Left lobe of liver (tissue), 2 donors: ENCODE results near the gene ADCY7. TPM values are rescaled to one million over a fixed set of nuclear protein-coding genes. Genes with fewer than 3 reads are reported as not detected.
A peak's percentile ranks its signal among the peaks of the same experiment; 100 is the strongest.
"Not testable (repeated sequence)": the region's sequence is repeated elsewhere in the genome, so short reads cannot be mapped to it uniquely, and the experiment has no call there.

Experiments used
- ATAC-seq: fragments of 200-7000 bp; cut with Tn5 transposase; one replicate; pipeline ENCODE4 v1.9.1; 2020; ENCODE audit warnings: mild to moderate bottlenecking, moderate library complexity
- DNase-seq: peaks from one replicate; pipeline ENCODE4 v3.0.0-alpha.2; 2020; ENCODE audit warnings: low spot score
- total RNA-seq: library from RNA; stranded (reverse); gene quantifications from one replicate; pipeline ENCODE4 v1.2.1, GENCODE V29; 2021
- donor health status: DM: no; HTN: no; CAD: no; lungs with moderate emphysema.
- donor health status: DM: no; HTN: yes; CAD: no.

ADCY7 gene
- total RNA-seq = 4.9 TPM

DNA sequence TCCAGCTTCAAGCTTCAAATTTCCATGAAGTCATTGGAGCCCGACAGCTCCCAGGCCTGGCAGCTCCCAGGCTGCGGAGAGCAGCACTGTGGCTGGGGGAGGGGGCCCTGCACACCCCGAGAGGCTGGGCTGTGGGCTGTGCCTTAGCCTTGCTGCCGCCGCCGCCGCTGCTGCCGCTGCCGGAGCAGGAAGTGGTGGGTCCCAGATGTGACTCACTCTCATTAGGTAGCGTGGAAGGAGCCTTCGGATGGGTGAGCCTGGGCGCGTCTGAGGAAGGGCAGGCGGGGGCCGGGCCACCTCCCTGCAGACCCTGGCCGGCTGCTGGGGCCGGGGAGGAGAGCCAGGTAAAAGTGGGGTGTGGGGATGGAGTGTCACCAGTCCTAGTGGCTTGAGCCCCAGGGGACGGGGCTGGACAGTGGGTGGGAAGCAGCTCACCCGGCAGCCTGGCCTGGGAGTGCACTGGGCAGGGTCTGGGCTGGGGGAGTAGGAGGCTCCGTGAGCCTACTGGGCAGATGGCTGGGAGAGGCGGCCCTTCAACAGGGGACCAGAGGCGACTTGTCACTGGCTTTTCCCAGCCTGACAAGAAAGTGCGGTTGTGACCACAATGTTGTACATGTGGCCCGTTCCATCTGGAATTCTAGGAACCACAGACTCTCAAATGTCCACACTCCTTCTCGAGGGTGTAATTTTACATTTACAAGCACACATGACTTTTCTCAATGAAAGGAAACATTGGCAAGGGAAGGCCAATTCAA lies at the start of gene ADCY7:
ADCY7 (plus strand) TSS at position 215 of the 755 bp plus-strand sequence. CDS start 21,629 bp downstream, outside the sequence.
- ATAC-seq (peak; percentile 21), DNase-seq (peak; percentile 47)

DNA sequence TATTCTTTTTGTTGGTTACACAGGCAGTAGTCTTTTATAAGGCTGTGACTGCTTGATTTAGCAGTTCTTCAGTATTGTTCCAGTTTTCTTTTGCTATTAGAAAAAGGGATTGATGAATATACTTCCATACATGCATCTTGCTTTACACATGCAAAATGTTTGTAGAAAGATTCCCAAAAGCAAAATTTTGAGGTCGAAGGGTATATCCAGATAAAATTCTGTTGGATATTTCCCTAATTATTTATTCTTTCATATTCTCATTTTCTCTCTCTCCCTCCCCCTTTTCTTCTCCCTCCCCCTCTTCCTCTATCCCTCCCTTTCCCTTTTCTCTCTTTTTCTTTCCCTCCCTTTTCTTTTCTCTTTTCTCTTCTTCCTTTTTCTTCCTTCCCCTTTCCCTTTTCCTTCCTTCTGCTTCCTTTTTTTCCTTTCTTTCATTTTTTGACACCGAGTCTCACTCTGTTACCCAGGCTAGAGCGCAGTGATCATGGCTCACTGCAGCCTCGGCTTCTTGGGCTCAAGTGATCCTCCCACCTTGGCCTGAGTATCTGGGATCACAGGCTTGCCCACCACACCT lies 46.9 kb upstream of the ADCY7 start:
- no peak for DNase-seq

DNA sequence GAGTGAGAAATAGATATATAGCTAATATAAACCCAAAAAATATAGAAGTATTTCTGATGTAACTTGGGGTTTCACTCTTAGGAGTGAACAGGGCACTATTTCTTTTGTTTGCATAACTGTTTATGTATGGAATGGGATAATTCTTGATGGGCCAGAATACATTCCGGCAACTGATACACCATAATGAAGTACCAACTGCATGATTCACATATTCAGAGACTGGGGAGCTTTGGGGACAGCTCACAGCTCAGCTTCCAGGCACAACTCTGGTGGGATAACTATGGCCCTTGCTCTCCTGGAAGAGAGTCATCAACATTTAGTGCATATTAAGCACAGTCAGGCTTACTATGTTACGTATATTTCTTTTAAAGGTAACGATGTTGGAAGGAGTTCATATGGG lies 42.1 kb upstream of the ADCY7 start:
- ATAC-seq (no peak), DNase-seq (no peak)

More for the DNA sequence above, 46.9 kb upstream of the ADCY7 start:
- no peak for ATAC-seq

DNA sequence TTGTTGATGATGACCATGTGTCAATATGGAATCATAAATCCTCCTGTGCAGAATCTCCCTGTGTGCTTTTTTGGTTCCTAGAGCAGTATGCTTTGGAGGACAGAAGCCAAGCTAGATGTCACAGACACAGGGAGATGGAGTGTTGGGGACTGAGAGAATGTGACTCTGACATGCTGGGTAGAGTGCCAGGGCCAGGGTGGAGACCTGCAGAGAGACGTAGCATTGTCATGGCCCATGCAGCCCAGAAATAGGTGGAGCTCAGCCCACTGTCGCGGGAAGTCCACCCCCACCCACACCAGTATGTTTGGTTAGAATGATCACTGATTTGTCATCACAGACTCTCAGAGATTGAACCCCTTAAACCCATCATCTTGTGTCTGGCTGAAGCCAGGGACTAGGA lies 39.2 kb upstream of the ADCY7 start:
- DNase-seq (no peak), ATAC-seq (no peak)

DNA sequence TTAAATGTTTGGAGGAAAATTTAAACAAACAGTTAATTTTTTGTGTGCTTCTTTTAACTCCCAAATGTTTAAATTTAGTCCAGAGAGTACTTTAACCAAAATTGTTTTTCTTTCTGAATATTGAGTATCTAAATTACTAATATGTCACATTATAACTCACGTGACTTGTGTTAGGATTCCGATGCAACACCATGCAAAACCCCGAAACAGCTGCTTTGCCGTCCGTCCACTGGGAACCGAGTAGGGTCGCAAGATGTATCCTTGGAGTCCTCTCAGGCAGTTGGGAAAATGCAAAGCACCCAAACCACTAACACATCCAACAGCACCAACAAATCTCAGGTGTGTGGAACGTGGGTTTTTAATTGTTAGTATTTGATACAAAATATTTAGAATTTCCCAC lies 38.7 kb upstream of the ADCY7 start:
- DNase-seq (no peak), ATAC-seq (no peak)

DNA sequence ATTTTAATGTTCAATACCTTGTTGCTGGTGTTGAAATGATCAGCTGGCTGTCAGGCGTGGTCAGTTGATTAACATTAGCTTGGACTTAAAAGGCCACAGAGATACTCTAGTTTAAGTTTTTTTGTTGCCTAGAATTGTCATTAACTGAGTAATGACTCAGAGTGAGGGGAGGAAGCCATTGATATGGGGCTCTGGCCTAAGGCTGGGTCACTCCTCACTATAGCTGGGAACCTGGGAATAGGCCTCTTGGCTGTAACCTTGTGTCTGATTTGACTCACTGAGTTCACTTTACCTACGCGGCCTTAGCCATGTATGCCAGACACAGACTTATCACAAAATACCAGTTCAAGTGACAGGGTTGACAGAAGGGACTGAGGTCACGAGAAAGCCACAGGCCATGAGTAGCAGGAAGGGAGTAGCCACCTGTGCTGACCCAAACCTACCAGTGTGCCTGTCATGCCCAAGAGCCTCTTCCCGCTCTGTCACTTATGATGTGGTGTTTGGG lies 37.9 kb upstream of the ADCY7 start:
- ATAC-seq (no peak), DNase-seq (no peak)

DNA sequence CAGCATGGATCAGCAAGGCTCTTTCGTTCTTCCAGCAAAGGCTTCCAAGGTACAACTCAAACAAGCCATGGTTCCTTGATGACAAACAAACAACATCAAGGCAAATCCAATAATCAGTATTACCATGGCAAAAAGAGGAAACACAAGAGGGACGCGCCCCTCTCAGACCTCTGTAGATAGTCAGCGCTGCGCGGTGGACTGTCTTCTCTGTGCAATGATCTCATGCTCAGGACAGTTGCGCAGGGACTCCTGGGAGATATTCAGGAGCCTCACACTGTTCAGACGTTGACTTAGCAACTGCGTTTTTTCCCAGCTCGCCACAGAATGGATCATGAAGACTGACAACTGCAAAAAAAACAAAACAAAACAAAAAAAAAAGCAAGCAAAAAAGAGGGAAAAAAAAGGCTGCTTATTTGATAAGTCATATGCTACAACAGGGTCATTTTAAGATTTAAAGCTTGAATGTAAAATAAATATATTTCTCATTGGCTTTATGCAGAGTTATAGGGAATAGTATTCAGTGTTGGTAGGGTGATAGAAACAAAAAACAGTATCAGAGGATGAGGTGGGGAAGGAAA lies 37.1 kb upstream of the ADCY7 start:
- no peak for ATAC-seq
- no peak for DNase-seq

DNA sequence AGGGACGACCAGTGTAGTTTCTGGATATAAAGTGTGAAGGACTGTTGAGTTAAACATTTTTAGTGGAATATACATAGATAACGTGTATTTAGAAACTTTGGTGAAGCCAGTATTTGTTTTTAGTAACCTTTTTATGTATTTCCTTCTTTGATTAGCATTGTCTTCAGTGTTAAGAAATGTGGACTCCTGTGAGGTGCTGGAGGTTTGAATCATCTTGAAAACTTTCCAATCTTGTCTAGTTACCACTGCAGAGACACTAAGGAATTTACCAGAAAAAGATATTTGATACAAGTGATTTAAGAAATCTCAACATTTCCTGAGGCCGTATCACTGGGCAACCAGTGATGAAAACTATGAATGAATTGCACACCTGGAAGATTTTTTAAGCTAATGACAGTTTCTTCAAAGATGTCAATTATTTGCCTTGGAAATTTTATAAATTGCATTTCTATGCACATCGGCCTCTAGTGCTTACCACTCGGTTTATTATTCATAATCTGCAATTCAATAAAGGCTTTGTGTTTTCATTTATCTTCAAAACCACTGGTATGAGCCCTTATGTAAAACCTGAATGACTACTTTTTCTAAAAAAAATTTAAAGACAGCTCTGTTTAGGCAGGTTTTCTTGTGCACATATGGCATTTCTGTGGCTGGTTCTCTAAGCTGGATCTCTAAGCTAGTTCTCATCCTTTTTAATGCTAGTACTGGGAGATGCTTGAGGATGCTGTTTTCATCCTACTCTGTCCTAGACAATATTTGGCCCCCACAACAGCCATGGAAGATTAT lies 31.4 kb upstream of the ADCY7 start:
- no peak for ATAC-seq

DNA sequence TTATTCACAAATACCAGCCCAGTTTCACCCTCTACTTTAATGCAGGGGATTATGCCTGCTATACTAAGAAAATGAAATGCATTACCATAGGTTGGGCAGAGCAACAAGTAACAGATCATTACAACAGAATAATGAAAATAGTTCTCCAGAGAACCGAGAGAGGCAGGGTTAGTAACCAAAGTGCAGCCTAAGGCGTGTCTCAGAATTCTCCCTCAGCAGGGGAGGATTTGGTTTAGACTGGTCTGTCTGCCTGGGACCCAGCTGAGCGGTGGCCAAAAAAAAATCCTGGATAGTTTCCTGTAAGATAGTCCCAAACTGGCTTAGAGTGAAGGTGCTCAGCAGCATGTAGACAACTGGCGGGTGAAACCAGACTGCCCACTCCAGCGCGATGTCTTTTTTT lies 30.8 kb upstream of the ADCY7 start:
- peak; percentile 31 for ATAC-seq
- no peak for DNase-seq

More for the DNA sequence above, 31.4 kb upstream of the ADCY7 start:
- DNase-seq = no peak

DNA sequence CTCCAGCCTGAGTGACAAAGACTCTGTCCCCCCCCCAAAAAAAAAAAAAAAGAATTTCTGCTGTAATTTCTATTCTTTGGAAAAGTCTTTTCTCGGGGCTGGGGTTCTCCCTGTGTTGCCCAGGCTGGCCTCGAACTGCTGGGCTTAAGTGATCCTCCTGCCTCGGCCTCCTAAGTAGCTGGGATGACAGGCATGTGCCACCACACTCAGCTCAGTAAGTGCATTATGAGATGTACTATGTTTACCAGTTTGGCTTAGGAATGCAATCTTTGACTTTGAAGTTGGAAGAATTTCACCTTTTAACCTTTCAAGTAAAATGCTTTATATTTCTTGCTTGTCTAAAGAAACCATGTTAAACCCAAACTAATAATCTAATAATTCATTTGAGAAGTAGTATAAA lies 28.0 kb upstream of the ADCY7 start:
- DNase-seq (no peak), ATAC-seq (no peak)

DNA sequence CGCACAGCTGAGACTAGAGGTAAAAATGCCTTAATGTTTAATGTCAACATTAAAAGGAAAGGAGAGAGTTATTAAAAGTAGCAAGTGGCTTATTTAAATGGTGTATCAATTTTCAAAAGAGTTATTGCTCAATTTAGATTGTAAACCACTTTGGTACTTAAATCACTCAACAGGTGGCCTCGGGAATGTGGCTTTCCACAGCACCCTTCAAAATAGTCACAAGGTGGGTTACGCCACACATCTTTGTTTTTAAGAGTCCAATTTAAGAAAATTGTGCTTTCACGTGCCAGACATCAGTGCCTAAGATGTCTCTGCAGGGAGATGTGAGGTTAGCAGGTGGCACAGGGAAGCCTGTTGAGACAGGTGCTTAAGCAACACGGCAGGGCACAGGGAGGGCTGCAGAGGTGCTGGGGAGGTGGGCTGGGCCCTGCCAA lies 27.5 kb upstream of the ADCY7 start:
- ATAC-seq = no peak
- no peak for DNase-seq

DNA sequence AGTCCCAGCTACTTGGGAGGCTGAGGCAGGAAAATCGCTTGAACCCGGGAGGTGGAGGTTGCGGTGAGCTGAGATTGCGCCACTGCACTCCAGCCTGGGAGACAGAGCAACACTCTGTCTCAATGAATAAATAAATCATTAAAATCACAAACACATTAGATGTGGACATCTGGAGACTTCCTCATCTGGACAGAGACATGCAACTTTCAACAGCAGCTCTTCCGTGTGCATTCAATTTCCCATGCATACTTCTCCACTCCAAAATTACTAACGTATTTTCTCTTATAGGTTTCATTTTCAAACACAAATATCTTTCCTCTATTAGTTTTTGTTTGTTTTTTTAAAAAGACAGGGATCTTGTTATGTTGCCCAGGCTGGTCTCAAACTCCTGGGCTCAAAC lies 23.3 kb upstream of the ADCY7 start:
- ATAC-seq, DNase-seq: not testable (repeated sequence)

DNA sequence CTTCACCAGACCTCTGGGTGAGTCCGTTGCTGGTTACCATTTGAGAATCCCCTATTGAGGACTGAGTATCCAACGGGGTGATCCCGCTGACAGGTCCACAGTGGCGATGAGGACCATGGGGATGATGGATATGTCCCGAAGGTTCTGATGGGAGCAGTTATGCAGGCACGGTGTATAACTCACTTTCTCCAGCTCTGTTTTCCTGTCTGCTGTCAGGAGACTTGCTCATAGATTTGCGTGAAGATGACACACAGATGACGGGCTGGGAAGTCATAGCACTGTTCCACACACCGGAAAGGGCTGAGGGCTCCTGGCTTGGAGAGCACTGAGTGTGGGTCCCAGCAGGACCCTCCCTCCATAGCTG lies 22.2 kb upstream of the ADCY7 start:
- no peak for ATAC-seq
- DNase-seq = no peak

DNA sequence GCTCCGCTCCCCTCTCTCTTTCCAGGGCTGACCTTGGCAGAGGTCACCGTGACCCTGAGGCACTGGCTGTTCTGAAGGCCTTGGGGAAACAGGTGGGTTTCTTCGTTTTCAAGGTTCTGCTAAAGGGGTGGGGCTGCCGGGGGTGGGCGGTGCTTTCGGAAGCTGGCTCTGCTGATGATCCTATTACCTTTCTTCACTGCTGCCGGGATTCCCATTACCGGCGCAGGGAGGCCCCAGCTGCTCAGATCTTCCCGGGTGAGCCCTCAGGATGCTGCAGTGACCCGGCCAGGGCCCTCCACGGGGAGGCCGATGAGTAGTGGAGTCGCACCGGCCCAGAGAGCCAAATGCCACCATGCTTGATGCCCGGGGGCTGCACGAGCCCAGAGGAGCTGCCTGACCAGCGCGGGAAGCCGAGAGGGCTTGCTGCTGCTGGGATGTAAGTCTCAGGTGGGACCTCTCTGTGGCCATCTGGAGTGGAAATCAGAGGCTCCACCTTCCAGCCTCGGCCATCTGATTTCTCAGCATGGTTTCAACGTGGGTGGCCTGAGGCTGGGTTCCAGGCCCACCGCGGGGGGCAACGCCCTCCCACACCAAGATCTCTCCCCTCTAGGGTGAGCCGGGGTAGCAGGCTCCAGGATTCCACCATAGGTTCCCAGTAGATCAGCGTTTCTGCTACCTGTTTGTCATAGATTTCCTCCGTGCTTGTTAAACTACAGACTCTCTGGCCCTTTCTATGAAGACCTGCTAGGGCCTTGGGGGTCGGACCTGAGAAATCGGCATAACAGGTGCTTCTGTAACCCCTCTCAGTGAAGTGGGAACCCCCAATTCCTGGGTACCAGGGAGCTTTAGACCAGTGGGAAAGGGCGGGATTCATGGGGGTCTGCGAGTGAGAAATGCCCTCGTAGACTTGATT lies 21.6 kb upstream of the ADCY7 start:
- DNase-seq = no peak
- no peak for ATAC-seq

DNA sequence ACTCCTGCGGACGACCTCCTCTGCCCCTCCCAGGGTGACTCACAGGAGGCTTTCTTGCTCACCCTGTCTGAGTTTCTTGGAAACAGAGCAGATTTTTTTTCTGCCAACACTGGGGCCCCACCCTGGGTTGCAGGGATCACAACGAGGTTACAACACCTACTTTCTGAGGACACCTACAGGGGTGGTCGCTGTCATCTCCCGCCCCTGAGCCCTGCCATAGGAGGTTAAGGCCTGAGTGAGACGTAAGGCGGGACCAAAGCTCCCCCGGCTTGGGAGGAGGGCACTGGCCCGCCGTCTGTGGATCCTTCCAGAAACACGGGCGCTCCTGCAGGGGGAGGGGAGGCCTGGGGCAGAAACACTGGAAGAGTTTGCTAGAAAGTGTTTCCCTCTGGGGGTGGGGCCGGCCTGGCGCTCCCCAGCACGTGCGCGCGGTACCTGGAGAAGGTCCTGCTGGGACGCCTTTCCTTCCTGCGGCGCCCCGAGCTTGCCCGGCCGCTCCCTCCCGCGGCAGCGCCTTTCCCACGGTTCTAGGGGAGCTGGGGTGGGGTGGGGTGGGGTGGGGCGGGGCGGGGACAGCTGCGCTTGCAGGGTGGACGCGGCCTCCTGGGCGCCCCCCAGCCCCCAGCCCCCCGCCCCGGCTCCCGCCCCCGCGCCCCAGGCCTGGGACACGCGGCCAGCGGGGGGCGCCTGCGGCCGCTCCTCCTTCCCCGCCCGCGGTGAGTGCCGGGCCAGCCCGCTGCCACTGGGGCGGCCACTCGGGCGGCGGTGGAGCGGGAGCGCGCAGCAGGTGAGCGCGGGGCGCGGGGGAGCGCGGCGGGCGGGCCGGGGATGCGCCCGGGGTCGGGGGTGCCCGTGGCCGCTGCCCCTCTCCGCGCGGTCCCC lies 20.7 kb upstream of the ADCY7 start:
- peak; percentile 92 for ATAC-seq
- DNase-seq = no peak

DNA sequence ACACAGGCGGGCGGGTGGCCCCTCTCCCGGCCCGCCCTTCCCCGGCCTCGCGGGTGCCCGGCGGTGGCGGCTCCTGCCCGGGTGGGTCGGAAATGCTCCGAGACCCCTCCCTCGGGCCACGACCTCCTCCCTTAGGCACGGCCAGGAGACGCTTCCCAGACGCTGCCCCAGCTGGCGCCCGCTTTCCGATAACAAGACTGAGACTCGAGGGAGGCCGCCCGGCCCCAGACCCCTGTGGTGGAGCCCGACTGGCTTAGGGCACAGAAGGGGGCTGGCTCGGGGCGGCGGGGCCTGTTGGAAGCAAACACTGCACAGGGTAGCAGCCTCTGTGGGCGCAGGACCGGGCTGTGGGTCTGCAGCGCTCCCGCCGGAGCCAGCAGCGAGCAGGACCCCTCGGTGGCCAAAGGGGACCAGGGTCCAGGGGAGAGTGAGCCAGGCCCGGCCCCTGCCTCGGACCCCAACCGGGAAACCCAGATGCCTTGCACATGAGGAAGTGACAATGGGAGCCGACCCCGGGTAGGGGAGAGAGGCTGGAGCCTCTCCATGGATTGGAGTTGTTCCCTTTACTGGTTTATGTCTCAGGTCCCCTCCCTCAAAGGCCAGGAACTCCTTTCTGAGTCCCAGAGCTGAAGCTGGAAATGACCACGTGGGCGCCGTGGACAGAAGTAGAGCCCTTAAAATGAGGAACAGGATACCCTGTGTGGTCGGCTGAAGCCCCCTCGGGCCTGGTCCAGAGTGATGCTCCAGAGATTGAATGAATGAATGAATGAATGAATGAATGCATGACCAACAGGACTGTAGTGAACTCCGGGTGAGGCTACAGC lies 19.8 kb upstream of the ADCY7 start:
- ATAC-seq = no peak

DNA sequence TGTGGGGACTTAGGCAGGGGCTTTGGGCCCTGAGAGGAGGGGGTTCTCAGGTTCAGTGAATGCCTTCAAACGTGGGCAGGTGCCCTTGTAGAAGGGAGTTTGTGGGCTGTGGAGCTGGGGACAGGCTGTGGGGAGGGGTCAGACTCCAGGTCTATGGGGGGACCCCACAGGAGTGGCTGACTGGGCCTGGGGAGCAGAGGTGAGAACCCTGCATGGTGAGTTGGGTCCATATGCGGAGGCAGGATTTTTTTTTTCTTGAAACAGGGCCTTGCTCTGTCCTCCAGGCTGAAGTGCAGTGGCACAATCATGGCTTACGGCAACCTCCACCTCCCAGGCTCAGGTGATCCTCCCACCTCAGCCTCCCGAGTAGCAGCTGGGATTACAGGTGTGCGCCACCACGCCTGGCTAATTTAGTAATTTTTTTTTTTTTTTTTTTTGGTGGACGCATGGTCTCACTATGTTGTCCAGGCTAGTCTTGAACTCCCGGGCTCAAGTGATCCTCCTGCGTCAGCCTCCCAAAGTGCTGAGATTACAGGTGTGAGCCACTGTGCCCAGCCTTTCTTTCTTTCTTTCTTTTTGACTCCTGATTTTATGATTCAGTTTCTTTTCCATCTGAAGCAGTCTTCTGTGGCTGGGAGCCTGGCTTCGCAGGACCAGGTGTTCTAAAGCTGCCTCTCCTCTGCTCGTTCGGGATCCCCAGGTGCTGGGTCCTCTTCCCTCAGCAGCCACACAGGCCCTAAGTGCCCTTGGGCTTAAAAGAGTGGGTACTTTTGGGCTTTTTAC lies 19.0 kb upstream of the ADCY7 start:
- ATAC-seq (no peak), DNase-seq (no peak)

More for the DNA sequence above, 19.8 kb upstream of the ADCY7 start:
- DNase-seq = no peak
